GM13976 (cell line): Measurements from ENCODE around the gene KRT1.
"Not testable (repeated sequence)": the region's sequence is repeated elsewhere in the genome, so short reads cannot be mapped to it uniquely, and the experiment has no call there.

ENCODE experiments used
- DNase-seq: peaks from one replicate; pipeline ENCODE4 v3.0.0; 2012; ENCODE audit warnings: low spot score
- CTCF ChIP-seq: IDR thresholded peaks from 2 replicates; pipeline ENCODE4 v1.5.1; 2012; ENCODE audit warnings: borderline replicate concordance, mild to moderate bottlenecking; ENCODE audit not compliant: insufficient read depth; ENCODE audit errors: extremely low read depth, missing control alignments, control extremely low read depth
- in situ Hi-C: fragments of 300-500 bp; cut with MboI; formaldehyde crosslinking; loops from one replicate; pipeline ENCODE4 v1.12.0; 2022; ENCODE audit warnings: low sequenced_read_pairs, mixed read lengths, inconsistent platforms; ENCODE audit not compliant: unreplicated experiment

KRT1 gene

GRCh38 chr12:52721838-52722470 is 41.7 kb upstream of the KRT1 start:
- in situ Hi-C loops: no loop called here
- no peak for DNase-seq
- no peak for TF ChIP-seq CTCF

GRCh38 chr12:52720365-52720886 is 40.2 kb upstream of the KRT1 start:
- no peak for DNase-seq
- in situ Hi-C loops: no loop called here
- TF ChIP-seq CTCF: no peak

- in situ Hi-C loops: no loop called here
- TF ChIP-seq CTCF: no peak
- DNase-seq: no peak
Observed at GRCh38 chr12:52716061-52716460, 35.9 kb upstream of the KRT1 start.

- no peak for TF ChIP-seq CTCF
- DNase-seq: no peak
- in situ Hi-C loops: no loop called here
Observed at GRCh38 chr12:52715416-52715815, 35.2 kb upstream of the KRT1 start.

- in situ Hi-C loops: no loop called here
- TF ChIP-seq CTCF: no peak
- DNase-seq: no peak
Observed at GRCh38 chr12:52714887-52715281, 34.7 kb upstream of the KRT1 start.

GRCh38 chr12:52713960-52714886 is 34.0 kb upstream of the KRT1 start:
- TF ChIP-seq CTCF: no peak
- in situ Hi-C loops: no loop called here
- no peak for DNase-seq

- in situ Hi-C loops, DNase-seq: not testable (repeated sequence)
Observed at GRCh38 chr12:52712122-52712521, 31.9 kb upstream of the KRT1 start.
